HG03097 (cell line): ENCODE measurements around the gene GNS.
"Not testable (repeated sequence)": the region's sequence is repeated elsewhere in the genome, so short reads cannot be mapped to it uniquely, and the experiment has no call there.

Source experiments
- ATAC-seq: cut with Tn5 transposase; IDR thresholded peaks from one replicate; pipeline ENCODE4 v1.9.1; 2021; ENCODE audit not compliant: unreplicated experiment, low FRiP score

GNS gene

GRCh38 chr12:64706857-64707256 lies 52.3 kb downstream of the GNS start:
- ATAC-seq = no peak

DNA sequence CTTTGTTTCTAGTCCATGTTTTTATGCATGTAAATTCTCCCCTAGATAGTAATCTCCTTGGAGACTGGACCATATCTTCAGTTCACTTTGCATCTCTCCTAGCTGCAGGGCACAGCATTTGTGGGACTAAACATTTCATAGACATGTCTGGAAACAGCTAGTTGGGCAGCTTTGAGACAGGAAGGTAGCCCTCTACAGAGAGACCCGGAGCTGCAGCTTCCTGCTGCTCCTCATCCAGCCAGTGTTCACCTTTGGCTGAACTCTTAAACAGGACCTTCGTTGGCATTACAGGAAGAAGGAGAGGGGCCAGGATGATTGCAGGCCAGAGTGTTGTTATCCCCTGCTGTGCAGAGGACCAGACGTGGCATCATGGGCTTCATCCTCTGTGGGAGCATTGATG lies 52.9 kb downstream of the GNS start:
- no peak for ATAC-seq

DNA sequence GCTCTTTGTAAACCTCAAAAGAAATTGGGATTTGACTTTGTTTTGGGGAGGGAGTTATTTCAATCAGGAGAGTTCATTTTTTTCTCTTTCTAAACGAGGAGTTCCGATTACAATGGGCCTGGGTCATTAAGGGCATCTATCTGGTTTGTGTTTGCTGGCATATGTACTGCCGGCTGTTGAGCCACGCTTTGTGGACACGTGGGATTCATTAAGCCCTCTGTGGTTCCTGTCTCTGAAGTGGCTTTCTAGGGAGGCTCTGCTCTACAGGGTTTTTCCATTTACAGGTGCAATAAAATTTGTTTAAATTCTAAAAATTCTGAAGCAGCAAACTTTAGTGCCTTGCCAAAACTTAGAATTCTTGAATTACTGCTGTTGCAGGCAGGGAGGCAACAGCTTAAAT lies 57.9 kb downstream of the GNS start:
- ATAC-seq = no peak

DNA sequence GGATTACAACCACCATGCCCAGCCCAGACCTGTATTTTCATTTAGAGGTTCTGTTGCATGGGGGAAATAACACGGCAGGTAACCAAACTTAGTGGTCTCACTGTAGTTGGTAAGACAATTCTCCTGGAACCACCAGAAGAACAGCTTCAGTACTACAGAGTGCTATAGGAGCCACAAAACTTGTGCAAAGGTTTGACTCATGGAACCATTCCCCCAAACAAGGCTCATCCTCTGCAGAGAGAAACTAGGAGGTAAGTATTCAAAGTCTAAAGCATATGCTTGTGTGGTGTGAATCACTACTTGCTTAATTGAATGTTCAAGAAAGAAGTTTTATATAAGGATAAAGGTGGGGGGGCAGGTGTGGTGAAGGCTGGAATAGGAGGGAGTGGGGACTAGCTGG lies 58.7 kb downstream of the GNS start:
- ATAC-seq = no peak

- no peak for ATAC-seq
These were observed 59.6 kb downstream of the GNS start for GRCh38 chr12:64699504-64700115.

DNA sequence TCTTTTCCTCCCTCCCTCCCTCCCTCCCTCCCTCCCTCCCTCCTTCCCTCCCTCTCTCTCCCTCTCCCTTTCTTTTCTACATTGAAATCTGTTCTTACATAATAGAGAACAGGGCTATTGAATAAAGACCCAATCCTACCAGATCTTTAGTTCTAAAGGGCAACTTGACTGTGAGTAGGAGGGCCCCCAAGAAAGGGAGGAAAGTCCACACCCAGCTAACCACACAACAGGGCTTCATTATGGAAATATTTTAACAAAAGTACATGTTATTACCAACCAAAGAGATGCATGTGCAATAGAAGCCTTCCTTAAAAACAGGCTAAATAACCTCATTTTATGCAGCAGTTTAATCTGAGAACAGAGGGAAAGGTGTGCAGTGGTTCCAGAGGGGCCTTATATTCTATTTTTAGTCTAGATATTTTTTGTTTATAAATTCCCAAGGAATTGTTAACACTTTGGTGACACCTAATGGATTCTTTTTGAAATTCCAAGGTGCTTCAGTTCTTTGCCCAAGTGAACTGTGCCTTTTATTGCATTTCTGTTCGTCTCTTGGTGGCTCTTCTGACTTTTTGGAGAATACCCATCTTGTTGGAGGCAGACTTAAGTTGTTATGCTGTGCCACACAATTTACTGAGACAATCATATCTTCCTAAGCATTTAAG lies 63.0 kb downstream of the GNS start:
- ATAC-seq = no peak

DNA sequence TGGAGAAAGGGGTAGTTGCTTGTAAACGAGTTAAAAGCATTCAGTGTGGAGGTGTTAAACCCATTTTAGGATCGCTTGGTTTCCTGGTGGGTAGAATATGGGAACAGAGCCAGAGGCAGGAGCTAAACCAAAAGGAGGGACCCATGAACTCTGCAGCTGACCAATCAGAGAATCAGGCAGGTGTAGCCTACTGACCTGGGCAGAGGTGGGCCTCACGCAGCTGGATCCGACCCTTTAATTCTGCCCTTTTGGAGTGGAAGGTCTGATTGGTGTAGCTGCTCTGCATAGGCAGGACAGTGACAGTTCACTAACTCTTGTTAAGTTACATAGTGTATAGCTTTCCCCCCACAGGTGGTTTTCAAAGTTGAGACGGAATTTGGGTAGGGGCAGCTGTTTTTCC lies 63.7 kb downstream of the GNS start:
- no peak for ATAC-seq

DNA sequence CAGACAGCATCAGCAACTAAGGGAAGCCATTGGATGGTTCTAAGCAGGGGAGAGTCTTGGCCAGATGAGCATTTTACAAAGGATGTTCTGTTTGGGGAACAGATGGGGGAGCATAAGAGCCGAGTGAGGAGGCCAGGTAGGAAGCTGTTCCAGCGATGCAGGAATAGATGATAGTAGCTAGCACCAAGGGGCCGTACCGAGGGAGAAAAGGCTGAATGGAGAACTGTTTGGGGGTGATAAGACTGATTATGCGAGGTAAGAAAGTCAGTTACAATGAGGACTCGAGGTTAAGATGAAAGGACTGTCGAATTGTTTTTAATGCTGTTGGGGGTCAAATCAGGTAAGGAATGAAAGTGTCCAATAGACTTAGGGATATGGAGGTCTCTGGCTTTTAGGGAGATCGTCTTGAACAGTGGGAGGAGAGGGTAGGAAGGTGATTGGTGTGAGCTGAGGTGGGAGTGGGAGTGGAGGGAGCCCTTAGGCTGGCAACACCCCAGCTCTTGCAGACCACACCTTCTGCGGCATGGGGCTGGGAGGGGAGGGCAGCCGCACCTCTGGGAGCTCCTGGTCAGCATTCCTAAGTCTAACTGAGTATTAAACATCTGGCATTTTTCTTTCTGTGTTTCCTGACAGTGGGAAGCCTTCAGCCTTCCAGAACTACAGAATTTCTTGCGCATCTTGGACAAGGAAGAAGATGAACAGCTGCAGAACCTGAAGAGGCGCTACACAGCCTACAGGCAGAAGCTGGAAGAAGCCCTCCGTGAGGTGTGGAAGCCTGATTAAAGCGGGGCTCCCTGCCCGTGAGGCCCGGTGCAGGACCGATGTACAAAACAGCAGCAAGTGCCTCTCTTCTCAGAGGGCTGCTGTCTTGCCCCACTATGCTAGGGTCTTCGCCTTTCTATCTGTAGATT lies 64.8 kb downstream of the GNS start:
- ATAC-seq = no peak

- no peak for ATAC-seq
These were observed 67.2 kb downstream of the GNS start for GRCh38 chr12:64691795-64692583.

DNA sequence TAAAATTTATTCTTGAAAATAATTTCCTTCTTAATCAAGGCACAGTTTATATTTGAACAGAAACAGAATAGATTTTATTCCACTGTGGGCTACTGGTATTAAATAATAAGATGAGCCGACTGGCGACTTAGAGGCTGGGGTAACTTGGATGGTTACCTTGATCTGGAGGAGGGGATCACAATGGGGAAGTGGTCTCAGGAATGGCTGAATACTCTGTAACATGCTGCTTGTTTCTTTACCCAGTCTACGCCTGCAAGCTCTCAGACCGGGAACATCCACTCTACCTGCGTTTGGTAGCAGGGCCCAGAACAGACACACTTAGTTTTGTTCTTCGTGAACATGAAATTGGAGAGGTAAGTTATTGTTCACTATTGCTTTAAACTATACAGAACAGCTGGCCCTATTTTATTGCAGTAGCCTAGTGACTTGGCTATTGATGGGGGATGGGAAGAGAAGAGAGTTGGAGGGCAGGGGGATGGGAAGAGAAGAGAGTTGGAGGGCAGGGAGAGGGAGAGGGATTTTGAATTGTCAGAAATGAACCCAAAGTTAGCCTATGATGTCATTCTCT lies 67.9 kb downstream of the GNS start:
- no peak for ATAC-seq

DNA sequence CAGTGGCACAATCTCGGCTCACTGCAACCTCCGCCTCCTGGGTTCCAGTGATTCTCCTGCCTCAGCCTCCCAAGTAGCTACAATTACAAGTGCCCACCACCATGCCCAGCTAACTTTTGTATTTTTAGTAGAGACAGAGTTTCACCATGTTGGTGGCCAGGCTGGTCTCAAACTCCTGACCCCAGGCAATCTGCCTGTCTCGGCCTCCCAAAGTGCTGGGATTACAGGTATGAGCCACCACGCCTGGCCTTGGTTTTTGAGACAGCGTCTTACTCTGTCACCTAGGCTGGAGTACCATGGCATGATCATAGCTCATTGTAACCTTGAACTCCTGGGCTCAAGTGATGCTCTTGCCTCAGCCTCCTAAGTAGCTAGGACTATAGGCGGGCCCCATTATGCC lies 69.0 kb downstream of the GNS start:
- ATAC-seq = not testable (repeated sequence)

DNA sequence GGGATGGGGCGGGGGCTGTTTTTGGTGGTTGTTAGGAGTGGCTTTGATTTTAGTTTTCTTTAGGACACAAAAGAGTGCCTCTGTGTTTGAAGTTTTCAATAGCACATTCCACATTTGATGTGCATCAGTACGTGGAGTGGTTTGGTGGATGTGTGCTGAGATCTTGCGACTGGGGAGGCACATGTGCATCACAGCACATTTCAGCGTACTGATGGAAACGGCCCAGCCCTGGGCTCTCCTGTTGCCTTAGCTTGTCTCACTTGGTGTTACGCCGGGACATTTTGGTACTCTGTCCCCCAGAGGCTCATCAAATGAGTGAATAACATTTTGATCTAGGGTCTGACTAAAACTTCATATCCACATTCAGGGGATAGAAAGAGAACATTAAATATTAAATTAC lies 70.5 kb downstream of the GNS start:
- no peak for ATAC-seq

GRCh38 chr12:64688219-64688618 lies 71.0 kb downstream of the GNS start:
- no peak for ATAC-seq

- no peak for ATAC-seq
These were observed 71.4 kb downstream of the GNS start for GRCh38 chr12:64687816-64688215.

DNA sequence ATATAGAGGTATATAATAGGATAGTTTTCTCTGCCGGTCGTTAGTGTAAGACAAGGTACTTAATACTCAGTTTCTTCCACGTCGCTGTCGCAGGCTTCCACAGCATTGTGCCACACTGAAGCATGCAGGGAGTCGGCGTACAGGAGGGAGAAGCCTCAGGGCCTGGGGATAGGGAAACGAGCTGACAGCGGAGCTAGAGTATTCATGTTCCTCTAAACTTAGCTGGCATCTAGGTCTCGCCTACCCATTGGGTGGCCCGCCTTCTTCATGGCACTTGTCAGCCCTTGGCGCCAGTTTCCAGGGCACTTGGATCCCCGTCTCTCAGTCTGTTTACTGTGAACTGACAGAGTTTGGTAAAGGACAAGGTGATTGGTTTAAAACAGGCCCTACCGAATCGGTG lies 73.6 kb downstream of the GNS start:
- ATAC-seq = no peak

DNA sequence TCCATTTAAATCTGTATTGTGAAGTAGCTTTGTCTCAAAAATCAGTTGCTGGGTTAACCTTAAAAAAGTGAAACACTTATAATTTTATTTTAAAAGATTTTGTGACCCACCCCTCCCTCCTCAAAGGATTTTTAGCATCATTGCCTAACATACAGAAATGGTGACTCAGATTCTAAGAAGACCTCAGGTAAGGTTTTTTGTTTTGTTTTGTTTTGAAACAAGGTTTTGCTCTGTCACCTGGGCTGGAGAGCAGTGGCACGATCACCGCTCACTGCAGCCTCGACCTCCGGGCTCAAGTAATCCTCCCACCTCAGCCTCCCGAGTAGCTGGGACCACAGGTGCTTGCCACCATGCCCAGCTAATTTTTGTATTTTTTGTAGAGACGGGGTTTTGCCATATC lies 74.2 kb downstream of the GNS start:
- ATAC-seq = no peak

- ATAC-seq = no peak
These were observed 75.2 kb downstream of the GNS start for GRCh38 chr12:64683816-64684543.

DNA sequence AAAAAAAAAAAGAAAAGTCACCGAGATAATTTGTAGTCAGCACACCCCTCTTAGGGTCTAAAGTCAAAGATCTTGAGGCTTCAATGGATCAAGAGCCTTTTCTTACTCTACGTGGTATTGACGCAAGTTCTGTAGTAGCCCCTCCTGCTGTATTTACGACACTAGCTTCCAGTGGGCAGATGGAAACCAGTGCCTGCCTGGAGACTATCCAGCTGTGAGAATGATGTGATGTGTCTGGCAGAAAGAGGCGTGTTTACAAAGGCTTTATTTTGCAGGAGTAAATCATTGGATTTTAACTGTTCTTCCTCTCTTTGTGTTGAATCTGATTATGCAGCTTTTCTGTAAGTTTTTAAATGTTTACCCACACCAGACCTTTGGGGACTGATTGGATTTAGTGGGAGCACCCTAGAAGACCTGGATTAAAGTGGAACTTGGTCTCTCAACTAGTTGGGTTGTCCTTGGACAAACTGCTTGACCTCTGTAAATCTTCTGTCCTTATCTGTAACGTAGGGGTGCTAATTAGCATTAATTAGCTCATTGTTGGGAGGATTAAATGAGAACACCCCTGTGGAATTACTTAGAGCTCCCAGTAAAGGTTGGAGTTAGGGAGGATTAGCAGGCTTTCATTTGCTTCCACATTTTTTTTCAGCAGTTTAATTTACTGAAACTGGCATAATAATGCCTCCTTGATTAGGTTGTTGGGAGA lies 76.5 kb downstream of the GNS start:
- ATAC-seq = no peak
